Measurements from ENCODE around the gene SLC1A7. TPM values are rescaled to one million over a fixed set of nuclear protein-coding genes. Genes with fewer than 3 reads are reported as not detected.

The SLC1A7 gene
- total and polyA plus RNA-seq, 4 donors = 0.16 to 1.4 (median 0.25) TPM; not detected in 1

GRCh38 chr1:53111693-53112092 is 30.7 kb downstream of the SLC1A7 start:
- Histone ChIP-seq H3K4me1 (ENCODE audit: control insufficient read depth in 1 of 2, insufficient read depth in 2 of 2, low read length in 2 of 2) (no peaks in the 10 kb centered on the region), H3K27me3 (ENCODE audit: control insufficient read depth in 1 of 2, insufficient read depth in 2 of 2, low read length in 1 of 2) (no peaks in the 10 kb centered on the region), H3K4me3 (ENCODE audit: low read length in 2 of 2) (no peak overlapping the region), H3K27ac (ENCODE audit: low read depth in 1 of 2, low read length in 2 of 2) (no peak overlapping the region), H3K9me3 (ENCODE audit: control insufficient read depth, low read length) (peaks cover 3% of the 10 kb centered on the region), H3K36me3 (ENCODE audit: control insufficient read depth in 1 of 2, insufficient read depth in 2 of 2, low read length in 1 of 2) (no peaks in the 10 kb centered on the region)
- intact Hi-C loops (cut with DNase I) = no loop called here
- ATAC-seq (ENCODE audit: low FRiP score) (no peak), DNase-seq (no peak)
- WGBS, 2 donors = 75 to 78% methylated on average over 5 of the region's 5 CpGs

GRCh38 chr1:53111073-53111556 is 31.3 kb downstream of the SLC1A7 start:
- WGBS, 2 donors = 85 to 89% methylated on average over 10 of the region's 10 CpGs
- no peaks in the 10 kb centered on the region for H3K36me3 ChIP-seq (ENCODE audit: control insufficient read depth in 1 of 2, insufficient read depth in 2 of 2, low read length in 1 of 2)
- H3K4me3 ChIP-seq (ENCODE audit: low read length in 2 of 2) = no peak overlapping the region
- intact Hi-C loops (cut with DNase I) = no loop called here
- H3K27ac ChIP-seq (ENCODE audit: low read depth in 1 of 2, low read length in 2 of 2) = no peak overlapping the region
- no peaks in the 10 kb centered on the region for H3K4me1 ChIP-seq (ENCODE audit: control insufficient read depth in 1 of 2, insufficient read depth in 2 of 2, low read length in 2 of 2)
- H3K27me3 ChIP-seq (ENCODE audit: control insufficient read depth in 1 of 2, insufficient read depth in 2 of 2, low read length in 1 of 2) = no peaks in the 10 kb centered on the region
- DNase-seq (no peak), ATAC-seq (ENCODE audit: low FRiP score) (no peak)
- peaks cover 3% of the 10 kb centered on the region for H3K9me3 ChIP-seq (ENCODE audit: control insufficient read depth, low read length)

- Histone ChIP-seq H3K4me3 (ENCODE audit: low read length in 2 of 2) (no peak overlapping the region), H3K27me3 (ENCODE audit: control insufficient read depth in 1 of 2, insufficient read depth in 2 of 2, low read length in 1 of 2) (no peaks in the 10 kb centered on the region), H3K9me3 (ENCODE audit: control insufficient read depth, low read length) (peaks cover 3% of the 10 kb centered on the region), H3K36me3 (ENCODE audit: control insufficient read depth in 1 of 2, insufficient read depth in 2 of 2, low read length in 1 of 2) (no peaks in the 10 kb centered on the region), H3K27ac (ENCODE audit: low read depth in 1 of 2, low read length in 2 of 2) (no peak overlapping the region), H3K4me1 (ENCODE audit: control insufficient read depth in 1 of 2, insufficient read depth in 2 of 2, low read length in 2 of 2) (no peaks in the 10 kb centered on the region)
- intact Hi-C loops (cut with DNase I) = no loop called here
- DNase-seq (no peak), ATAC-seq (ENCODE audit: low FRiP score) (no peak)
- 64 to 67% methylated on average over 18 of the region's 18 CpGs for WGBS, 2 donors
Observed at GRCh38 chr1:53110370-53111072, 31.9 kb downstream of the SLC1A7 start.

GRCh38 chr1:53108646-53109580 is 33.5 kb downstream of the SLC1A7 start:
- Histone ChIP-seq H3K27me3 (ENCODE audit: control insufficient read depth in 1 of 2, insufficient read depth in 2 of 2, low read length in 1 of 2) (no peaks in the 10 kb centered on the region), H3K9me3 (ENCODE audit: control insufficient read depth, low read length) (peaks cover 3% of the 10 kb centered on the region), H3K27ac (ENCODE audit: low read depth in 1 of 2, low read length in 2 of 2) (no peak overlapping the region), H3K36me3 (ENCODE audit: control insufficient read depth in 1 of 2, insufficient read depth in 2 of 2, low read length in 1 of 2) (no peaks in the 10 kb centered on the region), H3K4me3 (ENCODE audit: low read length in 2 of 2) (no peak overlapping the region), H3K4me1 (ENCODE audit: control insufficient read depth in 1 of 2, insufficient read depth in 2 of 2, low read length in 2 of 2) (no peaks in the 10 kb centered on the region)
- DNase-seq = no peak
- intact Hi-C loops (cut with DNase I) = no loop called here
- ATAC-seq (ENCODE audit: low FRiP score) = peak; percentile 70
- 13 to 17% methylated on average over 14 of the region's 14 CpGs for WGBS, 2 donors

GRCh38 chr1:53107570-53108322 is 34.7 kb downstream of the SLC1A7 start:
- Histone ChIP-seq H3K27me3 (ENCODE audit: control insufficient read depth in 1 of 2, insufficient read depth in 2 of 2, low read length in 1 of 2) (no peaks in the 10 kb centered on the region), H3K27ac (ENCODE audit: low read depth in 1 of 2, low read length in 2 of 2) (no peak overlapping the region), H3K4me3 (ENCODE audit: low read length in 2 of 2) (no peak overlapping the region)

GRCh38 chr1:53107090-53107489 is 35.3 kb downstream of the SLC1A7 start:
- Histone ChIP-seq H3K4me3 (ENCODE audit: low read length in 2 of 2) (no peak overlapping the region), H3K36me3 (ENCODE audit: control insufficient read depth in 1 of 2, insufficient read depth in 2 of 2, low read length in 1 of 2) (no peaks in the 10 kb centered on the region), H3K27me3 (ENCODE audit: control insufficient read depth in 1 of 2, insufficient read depth in 2 of 2, low read length in 1 of 2) (no peaks in the 10 kb centered on the region), H3K9me3 (ENCODE audit: control insufficient read depth, low read length) (peaks cover 3% of the 10 kb centered on the region), H3K27ac (ENCODE audit: low read depth in 1 of 2, low read length in 2 of 2) (no peak overlapping the region), H3K4me1 (ENCODE audit: control insufficient read depth in 1 of 2, insufficient read depth in 2 of 2, low read length in 2 of 2) (no peaks in the 10 kb centered on the region)
- WGBS, 2 donors = 96 to 97% methylated on average over 7 of the region's 7 CpGs
- intact Hi-C loops (cut with DNase I) = no loop called here
- ATAC-seq (ENCODE audit: low FRiP score) (no peak), DNase-seq (no peak)

More at GRCh38 chr1:53107570-53108322, 34.7 kb downstream of the SLC1A7 start:
- ATAC-seq (ENCODE audit: low FRiP score) (no peak), DNase-seq (no peak)
- intact Hi-C loops (cut with DNase I) = no loop called here
- 82 to 83% methylated on average over 15 of the region's 15 CpGs for WGBS, 2 donors
- Histone ChIP-seq H3K9me3 (ENCODE audit: control insufficient read depth, low read length) (peaks cover 3% of the 10 kb centered on the region), H3K36me3 (ENCODE audit: control insufficient read depth in 1 of 2, insufficient read depth in 2 of 2, low read length in 1 of 2) (no peaks in the 10 kb centered on the region), H3K4me1 (ENCODE audit: control insufficient read depth in 1 of 2, insufficient read depth in 2 of 2, low read length in 2 of 2) (no peaks in the 10 kb centered on the region)

- intact Hi-C loops (cut with DNase I) = no loop called here
- H3K36me3 ChIP-seq (ENCODE audit: control insufficient read depth in 1 of 2, insufficient read depth in 2 of 2, low read length in 1 of 2) = no peaks in the 10 kb centered on the region
- 74 to 75% methylated on average over 8 of the region's 8 CpGs for WGBS, 2 donors
- no peaks in the 10 kb centered on the region for H3K4me1 ChIP-seq (ENCODE audit: control insufficient read depth in 1 of 2, insufficient read depth in 2 of 2, low read length in 2 of 2)
- DNase-seq = no peak
- H3K27me3 ChIP-seq (ENCODE audit: control insufficient read depth in 1 of 2, insufficient read depth in 2 of 2, low read length in 1 of 2) = no peaks in the 10 kb centered on the region
- H3K9me3 ChIP-seq (ENCODE audit: control insufficient read depth, low read length) = no peaks in the 10 kb centered on the region
- no peak overlapping the region for H3K4me3 ChIP-seq (ENCODE audit: low read length in 2 of 2)
- no peak for ATAC-seq (ENCODE audit: low FRiP score)
- H3K27ac ChIP-seq (ENCODE audit: low read depth in 1 of 2, low read length in 2 of 2) = no peak overlapping the region
Observed at GRCh38 chr1:53104289-53104913, 38.0 kb downstream of the SLC1A7 start.

GRCh38 chr1:53094533-53094919 is 47.9 kb downstream of the SLC1A7 start:
- H3K27me3 ChIP-seq (ENCODE audit: control insufficient read depth in 1 of 2, insufficient read depth in 2 of 2, low read length in 1 of 2) = no peaks in the 10 kb centered on the region
- intact Hi-C loops (cut with DNase I) = no loop called here
- ATAC-seq (ENCODE audit: low FRiP score) = no peak
- H3K4me1 ChIP-seq (ENCODE audit: control insufficient read depth in 1 of 2, insufficient read depth in 2 of 2, low read length in 2 of 2) = no peaks in the 10 kb centered on the region
- DNase-seq = no peak
- no peak overlapping the region for H3K4me3 ChIP-seq (ENCODE audit: low read length in 2 of 2)
- H3K36me3 ChIP-seq (ENCODE audit: control insufficient read depth in 1 of 2, insufficient read depth in 2 of 2, low read length in 1 of 2) = no peaks in the 10 kb centered on the region
- H3K27ac ChIP-seq (ENCODE audit: low read depth in 1 of 2, low read length in 2 of 2) = no peak overlapping the region
- H3K9me3 ChIP-seq (ENCODE audit: control insufficient read depth, low read length) = no peaks in the 10 kb centered on the region
- 69 to 77% methylated on average over 13 of the region's 13 CpGs for WGBS, 2 donors

Measured in aorta (tissue), 5 donors.